PC-3 (cell line): ENCODE measurements around the gene CEBPB. TPM values are rescaled to one million over a fixed set of nuclear protein-coding genes. Genes with fewer than 3 reads are reported as not detected.

Experiments used
- ATAC-seq: fragments of 200-7000 bp; cut with Tn5 transposase; 2 replicates; pipeline ENCODE4 v1.9.1; 2020; ENCODE audit warnings: mild to moderate bottlenecking, moderate library complexity
- BruUV-seq: library from RNA; stranded (reverse); fragments of 400-500 nt; replicated peaks from 2 replicates; lab custom pipeline; 2021; lab: Mats Ljungman, UMichigan
- CTCF ChIA-PET: fragments of 300-600 bp; sonication (Branson Sonifier 250); formaldehyde crosslinking; loops from one replicate; lab custom pipeline; 2022; ENCODE audit warnings: antibody characterized with exemption; lab: Charles Lee
- POLR2A ChIA-PET: fragments of 300-600 bp; sonication (Branson Sonifier 250); formaldehyde crosslinking; loops from one replicate; lab custom pipeline; 2022; ENCODE audit warnings: antibody characterized with exemption; ENCODE audit not compliant: unreplicated experiment; lab: Charles Lee
- DNase-seq: peaks from one replicate; pipeline ENCODE4 v3.0.0-alpha.2; 2015
- H2AFZ ChIP-seq: fragments of 300-600 bp; sonication (generic); 2 replicates; pipeline ENCODE4 v1.6.0; 2016; ENCODE audit warnings: antibody characterized with exemption, low read length
- H3F3A ChIP-seq: fragments of 300-600 bp; sonication (generic); one replicate; pipeline ENCODE4 v1.6.0; 2017; ENCODE audit warnings: antibody characterized with exemption, low read length, control low read depth, mild to moderate bottlenecking; ENCODE audit not compliant: unreplicated experiment
- H3K27ac ChIP-seq: fragments of 300-600 bp; sonication (generic); 2 replicates; pipeline ENCODE4 v1.5.1; 2016; ENCODE audit warnings: mild to moderate bottlenecking, low read length
- H3K27me3 ChIP-seq: fragments of 300-600 bp; sonication (generic); 2 replicates; pipeline ENCODE4 v1.6.1; 2016; ENCODE audit warnings: low read length, mixed read lengths
- H3K36me3 ChIP-seq: fragments of 300-600 bp; sonication (generic); 2 replicates; pipeline ENCODE4 v1.6.1; 2016; ENCODE audit warnings: low read depth, mixed run types, low read length, mixed read lengths
- H3K4me1 ChIP-seq: fragments of 300-600 bp; sonication (generic); 2 replicates; pipeline ENCODE4 v1.5.1; 2016; ENCODE audit warnings: low read length; ENCODE audit not compliant: insufficient read depth
- H3K4me2 ChIP-seq: fragments of 300-600 bp; sonication (generic); 2 replicates; pipeline ENCODE4 v1.6.0; 2016; ENCODE audit warnings: low read length
- H3K4me3 ChIP-seq: fragments of 300-600 bp; sonication (generic); 2 replicates; pipeline ENCODE4 v1.5.1; 2016; ENCODE audit warnings: mild to moderate bottlenecking, low read length, mixed read lengths
- H3K79me2 ChIP-seq: fragments of 300-600 bp; sonication (generic); 2 replicates; pipeline ENCODE4 v1.6.1; 2017; ENCODE audit warnings: low read length, mixed read lengths
- H3K9ac ChIP-seq: fragments of 300-600 bp; sonication (generic); 2 replicates; pipeline ENCODE4 v1.6.0; 2016; ENCODE audit warnings: mild to moderate bottlenecking, low read length
- H3K9me2 ChIP-seq: fragments of 300-600 bp; sonication (generic); replicated peaks from 2 replicates; pipeline ENCODE4 v1.6.1; 2016; ENCODE audit warnings: mixed run types, low read length, mixed read lengths
- H3K9me3 ChIP-seq: fragments of 300-600 bp; sonication (generic); 2 replicates; pipeline ENCODE4 v1.6.1; 2016; ENCODE audit warnings: low read length, mixed read lengths
- H4K20me1 ChIP-seq: fragments of 300-600 bp; sonication (generic); 2 replicates; pipeline ENCODE4 v1.6.1; 2016; ENCODE audit warnings: low read length, mixed read lengths
- CTCF ChIP-seq: fragments of 300-600 bp; sonication (generic); conservative IDR thresholded peaks from 2 replicates; pipeline ENCODE4 v1.5.1; 2017; ENCODE audit warnings: antibody characterized with exemption, low read depth, mild to moderate bottlenecking, low read length
- EZH2 ChIP-seq: fragments of 300-600 bp; sonication (generic); IDR thresholded peaks from one replicate; pipeline ENCODE4 v1.6.1; 2017; ENCODE audit warnings: antibody characterized with exemption, mild to moderate bottlenecking, low read length; ENCODE audit not compliant: unreplicated experiment
- EZH2phosphoT487 ChIP-seq: fragments of 300-600 bp; sonication (generic); IDR thresholded peaks from 2 replicates; pipeline ENCODE4 v1.6.1; 2018; ENCODE audit warnings: mild to moderate bottlenecking, antibody characterized with exemption, low read length, borderline replicate concordance
- intact Hi-C: fragments of 100-400 bp; cut with micrococcal nuclease; formaldehyde crosslinking; loops from 2 replicates; pipeline ENCODE4 v1.9.0; 2023
- total RNA-seq: library from RNA; depleted of rRNA; stranded (reverse); fragments of >200 nt; gene quantifications from 2 replicates; pipeline ENCODE4 v1.2.3, GENCODE V29; 2014

Gene CEBPB
- total RNA-seq, 1 experiment from 2014 or later = 103 TPM

GRCh38 chr20:50197463-50198179 is 7.0 kb downstream of the CEBPB start:
- Histone ChIP-seq H3K9ac (no peak overlapping the region), H3K79me2 (peaks cover 29% of the 10 kb centered on the region), H3K9me3 (no peaks in the 10 kb centered on the region), H3K4me3 (no peak overlapping the region), H3K27me3 (no peaks in the 10 kb centered on the region), H4K20me1 (peaks cover 23% of the 10 kb centered on the region), H2AFZ (no peak overlapping the region), H3K27ac (no peak overlapping the region), H3K4me1 (peaks cover 16% of the 10 kb centered on the region), H3F3A (peaks cover 5% of the 10 kb centered on the region), H3K9me2 (no peaks in the 10 kb centered on the region), H3K4me2 (no peak overlapping the region), H3K36me3 (peaks cover 12% of the 10 kb centered on the region; the same call in 1 of the 2 replicates)
- DNase-seq = no peak
- CTCF ChIA-PET = interaction anchor here (0.5 kb wide), 1 partner anchor 384 kb away, joined by 4 read pairs; no protein-coding TSS in a partner anchor
- POLR2A ChIA-PET = no interaction called here
- BruUV-seq = no TSS peak
- no peak for TF ChIP-seq EZH2phosphoT487
- TF ChIP-seq CTCF = no peak
- no peak for TF ChIP-seq EZH2
- intact Hi-C loops = no loop called here
- ATAC-seq = no peak

- H3K4me2 ChIP-seq = no peak overlapping the region
- POLR2A ChIA-PET = no interaction called here
- ATAC-seq (no peak), DNase-seq (no peak)
- no peaks in the 10 kb centered on the region for H3K27me3 ChIP-seq
- peaks cover 17% of the 10 kb centered on the region for H4K20me1 ChIP-seq
- peaks cover 12% of the 10 kb centered on the region for H3K4me1 ChIP-seq
- H3K9me3 ChIP-seq = no peaks in the 10 kb centered on the region
- H2AFZ ChIP-seq = no peak overlapping the region
- no peak overlapping the region for H3K4me3 ChIP-seq
- no peak overlapping the region for H3K27ac ChIP-seq
- H3K9me2 ChIP-seq = no peaks in the 10 kb centered on the region
- peaks cover 8% of the 10 kb centered on the region; the same call in 1 of the 2 replicates for H3K36me3 ChIP-seq
- H3K9ac ChIP-seq = no peak overlapping the region
- intact Hi-C loops = no loop called here
- peaks cover 5% of the 10 kb centered on the region for H3F3A ChIP-seq
- TF ChIP-seq EZH2phosphoT487 (no peak), CTCF (no peak), EZH2 (no peak)
- peaks cover 23% of the 10 kb centered on the region for H3K79me2 ChIP-seq
- no TSS peak for BruUV-seq
- CTCF ChIA-PET = no interaction called here
Measured at GRCh38 chr20:50198180-50198666, 7.6 kb downstream of the CEBPB start.

DNA sequence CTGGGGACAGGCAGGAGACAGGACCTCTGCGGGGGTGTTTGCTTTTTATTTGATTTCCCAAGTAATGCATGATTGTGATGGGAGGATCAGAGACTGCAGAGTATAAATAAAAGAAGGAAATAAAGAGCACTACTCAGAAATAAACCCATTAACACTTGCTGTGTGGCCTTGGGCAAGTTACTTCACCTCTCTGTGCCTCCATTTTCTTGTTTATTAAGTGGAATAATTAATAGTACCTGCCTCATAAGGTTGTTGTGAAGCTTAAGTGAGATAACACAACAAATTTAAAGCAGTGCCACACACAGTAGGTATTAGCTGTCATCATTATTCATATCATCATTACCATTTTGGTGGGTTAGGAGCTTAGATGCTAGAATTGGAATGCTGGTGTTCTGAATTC is 8.1 kb downstream of the CEBPB start:
- no peak overlapping the region for H3K4me3 ChIP-seq
- peaks cover 12% of the 10 kb centered on the region for H4K20me1 ChIP-seq
- POLR2A ChIA-PET = no interaction called here
- H3F3A ChIP-seq = peaks cover 5% of the 10 kb centered on the region
- TF ChIP-seq CTCF = no peak
- H3K27ac ChIP-seq = no peak overlapping the region
- H3K9me2 ChIP-seq = no peaks in the 10 kb centered on the region
- H3K79me2 ChIP-seq = peaks cover 18% of the 10 kb centered on the region
- no TSS peak for BruUV-seq
- peaks cover 4% of the 10 kb centered on the region; the same call in 1 of the 2 replicates for H3K36me3 ChIP-seq
- DNase-seq (no peak), ATAC-seq (no peak)
- H3K9ac ChIP-seq = no peak overlapping the region
- peaks cover 7% of the 10 kb centered on the region for H3K4me1 ChIP-seq
- intact Hi-C loops = no loop called here
- H2AFZ ChIP-seq = no peak overlapping the region
- CTCF ChIA-PET = no interaction called here
- no peaks in the 10 kb centered on the region for H3K27me3 ChIP-seq
- no peaks in the 10 kb centered on the region for H3K9me3 ChIP-seq
- H3K4me2 ChIP-seq = no peak overlapping the region
